GM23338 (cell line): ENCODE measurements around the gene FOXP2. TPM values are rescaled to one million over a fixed set of nuclear protein-coding genes. Genes with fewer than 3 reads are reported as not detected.

Experiments
- ATAC-seq: fragments of 200-7000 bp; cut with Tn5 transposase; 3 replicates; pipeline ENCODE4 v1.9.1; 2020
- DNase-seq: peaks from one replicate; pipeline ENCODE4 v3.0.0-alpha.2; 2015; ENCODE audit warnings: low spot score
- H2AFZ ChIP-seq: fragments of 200-600 bp; sonication (generic); 2 replicates; pipeline ENCODE4 v1.8.0; 2016; ENCODE audit warnings: antibody characterized with exemption, mild to moderate bottlenecking, moderate library complexity
- H3F3A ChIP-seq: fragments of 200-600 bp; sonication (generic); replicated peaks from 2 replicates; pipeline ENCODE4 v1.8.0; 2017; ENCODE audit warnings: antibody characterized with exemption, mixed run types, low read depth
- H3K27ac ChIP-seq: fragments of 200-600 bp; sonication (generic); 2 replicates; pipeline ENCODE4 v1.6.1; 2016; ENCODE audit warnings: low read depth
- H3K27me3 ChIP-seq: fragments of 200-600 bp; sonication (generic); 2 replicates; pipeline ENCODE4 v1.8.0; 2016; ENCODE audit warnings: mild to moderate bottlenecking, mixed run types, moderate library complexity; ENCODE audit not compliant: insufficient read depth
- H3K36me3 ChIP-seq: fragments of 200-600 bp; sonication (generic); 2 replicates; pipeline ENCODE4 v1.8.0; 2016; ENCODE audit warnings: mild to moderate bottlenecking; ENCODE audit not compliant: insufficient read depth
- H3K4me1 ChIP-seq: fragments of 200-600 bp; sonication (generic); 2 replicates; pipeline ENCODE4 v1.8.0; 2016; ENCODE audit warnings: mild to moderate bottlenecking, moderate library complexity; ENCODE audit not compliant: insufficient read depth
- H3K4me2 ChIP-seq: fragments of 200-600 bp; sonication (generic); 2 replicates; pipeline ENCODE4 v1.7.1; 2017; ENCODE audit warnings: mixed run types
- H3K4me3 ChIP-seq: fragments of 200-600 bp; sonication (generic); 2 replicates; pipeline ENCODE4 v1.6.1; 2016; ENCODE audit warnings: mixed run types
- H3K79me2 ChIP-seq: fragments of 200-600 bp; sonication (generic); replicated peaks from 2 replicates; pipeline ENCODE4 v1.8.0; 2017; ENCODE audit warnings: mild to moderate bottlenecking; ENCODE audit not compliant: insufficient read depth
- H3K9me2 ChIP-seq: fragments of 200-600 bp; sonication (generic); 2 replicates; pipeline ENCODE4 v1.8.0; 2017; ENCODE audit not compliant: insufficient read depth
- H4K20me1 ChIP-seq: fragments of 200-600 bp; sonication (generic); replicated peaks from 2 replicates; pipeline ENCODE4 v1.8.0; 2017; ENCODE audit warnings: mild to moderate bottlenecking; ENCODE audit not compliant: insufficient read depth
- H3K27ac Mint-ChIP-seq: 2 replicates; pipeline ENCODE4 v1.8.0; 2020; ENCODE audit warnings: inconsistent platforms, mild to moderate bottlenecking, moderate library complexity, mixed read lengths
- H3K27me3 Mint-ChIP-seq: 3 replicates; pipeline ENCODE4 v1.8.0; 2022; ENCODE audit warnings: low read depth, mild to moderate bottlenecking, moderate library complexity, mixed read lengths, inconsistent platforms; ENCODE audit not compliant: insufficient read depth, poor library complexity
- H3K36me3 Mint-ChIP-seq: 3 replicates; pipeline ENCODE4 v1.8.0; 2021; ENCODE audit warnings: low read depth, mild to moderate bottlenecking, inconsistent platforms, moderate library complexity, mixed read lengths
- H3K4me1 Mint-ChIP-seq: 3 replicates; pipeline ENCODE4 v1.8.0; 2020; ENCODE audit warnings: mild to moderate bottlenecking, inconsistent platforms, mixed read lengths
- H3K4me3 Mint-ChIP-seq: 3 replicates; pipeline ENCODE4 v1.8.0; 2021; ENCODE audit warnings: moderate library complexity, mild to moderate bottlenecking, inconsistent platforms, mixed read lengths
- H3K9me3 Mint-ChIP-seq: 3 replicates; pipeline ENCODE4 v1.8.0; 2020; ENCODE audit warnings: moderate library complexity, mild to moderate bottlenecking, inconsistent platforms, mixed read lengths
- CREB1 ChIP-seq: fragments of 250-450 bp; sonication (Bioruptor Pico); IDR thresholded peaks from 2 replicates; pipeline ENCODE4 v1.5.0; 2020; ENCODE audit warnings: low read depth, mild to moderate bottlenecking, moderate library complexity
- EZH2phosphoT487 ChIP-seq: fragments of 200-600 bp; sonication (generic); IDR thresholded peaks from one replicate; pipeline ENCODE4 v1.8.1; 2018; ENCODE audit warnings: antibody characterized with exemption; ENCODE audit not compliant: unreplicated experiment
- JUNB ChIP-seq: IDR thresholded peaks from one replicate; pipeline ENCODE4 v1.6.1; 2016; ENCODE audit warnings: antibody characterized with exemption; ENCODE audit not compliant: unreplicated experiment
- NANOG ChIP-seq: IDR thresholded peaks from 2 replicates; pipeline ENCODE4 v1.6.1; 2016; ENCODE audit warnings: antibody characterized with exemption, borderline replicate concordance
- STAT1 ChIP-seq: IDR thresholded peaks from one replicate; pipeline ENCODE4 v1.6.1; 2016; ENCODE audit warnings: antibody characterized with exemption; ENCODE audit not compliant: unreplicated experiment
- ZNF114 ChIP-seq: fragments of 250-450 bp; sonication (Bioruptor Pico); IDR thresholded peaks from 2 replicates; pipeline ENCODE4 v1.5.0; 2020; ENCODE audit warnings: mild to moderate bottlenecking, moderate library complexity
- ZNF331 ChIP-seq: fragments of 250-450 bp; sonication (Bioruptor Pico); IDR thresholded peaks from 2 replicates; pipeline ENCODE4 v1.5.0; 2020; ENCODE audit warnings: low read depth, mild to moderate bottlenecking, moderate library complexity
- polyA plus RNA-seq: library from polyadenylated mRNA; unstranded; fragments of >200 nt; fragmentation: Nextera tagmentation; extraction: Ambion mirVana; gene quantifications from 2 replicates; pipeline ENCODE4 v1.2.1, GENCODE V29; 2016
- total RNA-seq: library from RNA; depleted of rRNA; stranded (reverse); fragments of >200 nt; shearing (Covaris generic); gene quantifications from 2 replicates; pipeline ENCODE4 v1.2.3, GENCODE V29; 2014
- TF ChIP-seq, protein P1 (sequence below): IDR thresholded peaks from one replicate; pipeline ENCODE4 v1.6.1; 2018; ENCODE audit warnings: antibody characterized with exemption; ENCODE audit not compliant: unreplicated experiment
- TF ChIP-seq, protein P2 (sequence below): IDR thresholded peaks from 2 replicates; pipeline ENCODE4 v1.6.1; 2016; ENCODE audit warnings: antibody characterized with exemption
- TF ChIP-seq, protein P3 (sequence below), 2 experiments: fragments of 200-600 bp in 1 of 2; sonication (generic) in 1 of 2; conservative IDR thresholded peaks; 2 replicates each; pipeline versions ENCODE4 v1.5.1 to v1.6.1; 2016 to 2017; ENCODE audit warnings: antibody characterized with exemption in 2 of 2, low read depth in 2 of 2, mild to moderate bottlenecking in 2 of 2, moderate library complexity in 1 of 2
- TF ChIP-seq, protein P4 (sequence below): fragments of 250-450 bp; sonication (Bioruptor Pico); IDR thresholded peaks from 2 replicates; pipeline ENCODE4 v1.5.0; 2020; ENCODE audit warnings: mild to moderate bottlenecking, moderate library complexity

FOXP2 gene
- total and polyA plus RNA-seq, 2 experiments from 2014 or later, result 0.03 to 0.24 TPM

DNA sequence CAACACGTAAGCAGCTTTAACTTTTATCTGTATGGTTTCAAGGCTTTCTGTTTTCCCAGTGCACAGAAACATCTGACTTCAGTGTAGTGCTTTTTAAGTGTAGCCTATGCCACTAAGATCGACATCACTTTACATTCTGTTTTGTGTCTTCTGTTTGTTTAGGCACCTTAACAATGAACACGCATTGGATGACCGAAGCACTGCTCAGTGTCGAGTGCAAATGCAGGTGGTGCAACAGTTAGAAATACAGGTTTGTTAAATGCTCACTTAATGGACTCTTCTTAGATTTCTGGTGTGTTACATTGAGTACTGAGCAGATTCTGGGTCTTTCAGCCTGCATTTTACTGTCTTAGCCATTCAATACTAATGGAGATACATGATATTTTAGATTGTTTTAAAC, 237.4 kb downstream of the FOXP2 start:
- peaks cover 33% of the 10 kb centered on the region for H3K4me1 ChIP-seq
- no peak overlapping the region; the same call in 1 of the 2 replicates for H3K27ac Mint-ChIP-seq
- DNase-seq (no peak), ATAC-seq (no peak)
- H3K36me3 Mint-ChIP-seq, result no peaks in the 10 kb centered on the region
- no peaks in the 10 kb centered on the region for H3F3A ChIP-seq
- H3K9me2 ChIP-seq, result no peaks in the 10 kb centered on the region
- no peaks in the 10 kb centered on the region for H4K20me1 ChIP-seq
- H3K36me3 ChIP-seq, result no peaks in the 10 kb centered on the region
- no peak overlapping the region for H3K4me2 ChIP-seq
- no peaks in the 10 kb centered on the region for H3K9me3 Mint-ChIP-seq
- no peak overlapping the region for H3K4me3 Mint-ChIP-seq
- H3K79me2 ChIP-seq, result no peaks in the 10 kb centered on the region
- H3K27ac ChIP-seq, result no peak overlapping the region
- TF ChIP-seq ZNF331 (CRISPR knock-in tag) (no peak), JUNB (no peak), NANOG (no peak), STAT1 (no peak), ZNF114 (CRISPR knock-in tag) (no peak), CREB1 (CRISPR knock-in tag) (no peak), EZH2phosphoT487 (no peak)
- TF ChIP-seq, protein P1, sequence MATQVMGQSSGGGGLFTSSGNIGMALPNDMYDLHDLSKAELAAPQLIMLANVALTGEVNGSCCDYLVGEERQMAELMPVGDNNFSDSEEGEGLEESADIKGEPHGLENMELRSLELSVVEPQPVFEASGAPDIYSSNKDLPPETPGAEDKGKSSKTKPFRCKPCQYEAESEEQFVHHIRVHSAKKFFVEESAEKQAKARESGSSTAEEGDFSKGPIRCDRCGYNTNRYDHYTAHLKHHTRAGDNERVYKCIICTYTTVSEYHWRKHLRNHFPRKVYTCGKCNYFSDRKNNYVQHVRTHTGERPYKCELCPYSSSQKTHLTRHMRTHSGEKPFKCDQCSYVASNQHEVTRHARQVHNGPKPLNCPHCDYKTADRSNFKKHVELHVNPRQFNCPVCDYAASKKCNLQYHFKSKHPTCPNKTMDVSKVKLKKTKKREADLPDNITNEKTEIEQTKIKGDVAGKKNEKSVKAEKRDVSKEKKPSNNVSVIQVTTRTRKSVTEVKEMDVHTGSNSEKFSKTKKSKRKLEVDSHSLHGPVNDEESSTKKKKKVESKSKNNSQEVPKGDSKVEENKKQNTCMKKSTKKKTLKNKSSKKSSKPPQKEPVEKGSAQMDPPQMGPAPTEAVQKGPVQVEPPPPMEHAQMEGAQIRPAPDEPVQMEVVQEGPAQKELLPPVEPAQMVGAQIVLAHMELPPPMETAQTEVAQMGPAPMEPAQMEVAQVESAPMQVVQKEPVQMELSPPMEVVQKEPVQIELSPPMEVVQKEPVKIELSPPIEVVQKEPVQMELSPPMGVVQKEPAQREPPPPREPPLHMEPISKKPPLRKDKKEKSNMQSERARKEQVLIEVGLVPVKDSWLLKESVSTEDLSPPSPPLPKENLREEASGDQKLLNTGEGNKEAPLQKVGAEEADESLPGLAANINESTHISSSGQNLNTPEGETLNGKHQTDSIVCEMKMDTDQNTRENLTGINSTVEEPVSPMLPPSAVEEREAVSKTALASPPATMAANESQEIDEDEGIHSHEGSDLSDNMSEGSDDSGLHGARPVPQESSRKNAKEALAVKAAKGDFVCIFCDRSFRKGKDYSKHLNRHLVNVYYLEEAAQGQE, result no peak
- TF ChIP-seq, protein P2, sequence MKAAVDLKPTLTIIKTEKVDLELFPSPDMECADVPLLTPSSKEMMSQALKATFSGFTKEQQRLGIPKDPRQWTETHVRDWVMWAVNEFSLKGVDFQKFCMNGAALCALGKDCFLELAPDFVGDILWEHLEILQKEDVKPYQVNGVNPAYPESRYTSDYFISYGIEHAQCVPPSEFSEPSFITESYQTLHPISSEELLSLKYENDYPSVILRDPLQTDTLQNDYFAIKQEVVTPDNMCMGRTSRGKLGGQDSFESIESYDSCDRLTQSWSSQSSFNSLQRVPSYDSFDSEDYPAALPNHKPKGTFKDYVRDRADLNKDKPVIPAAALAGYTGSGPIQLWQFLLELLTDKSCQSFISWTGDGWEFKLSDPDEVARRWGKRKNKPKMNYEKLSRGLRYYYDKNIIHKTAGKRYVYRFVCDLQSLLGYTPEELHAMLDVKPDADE, result no peak
- TF ChIP-seq, protein P3, sequence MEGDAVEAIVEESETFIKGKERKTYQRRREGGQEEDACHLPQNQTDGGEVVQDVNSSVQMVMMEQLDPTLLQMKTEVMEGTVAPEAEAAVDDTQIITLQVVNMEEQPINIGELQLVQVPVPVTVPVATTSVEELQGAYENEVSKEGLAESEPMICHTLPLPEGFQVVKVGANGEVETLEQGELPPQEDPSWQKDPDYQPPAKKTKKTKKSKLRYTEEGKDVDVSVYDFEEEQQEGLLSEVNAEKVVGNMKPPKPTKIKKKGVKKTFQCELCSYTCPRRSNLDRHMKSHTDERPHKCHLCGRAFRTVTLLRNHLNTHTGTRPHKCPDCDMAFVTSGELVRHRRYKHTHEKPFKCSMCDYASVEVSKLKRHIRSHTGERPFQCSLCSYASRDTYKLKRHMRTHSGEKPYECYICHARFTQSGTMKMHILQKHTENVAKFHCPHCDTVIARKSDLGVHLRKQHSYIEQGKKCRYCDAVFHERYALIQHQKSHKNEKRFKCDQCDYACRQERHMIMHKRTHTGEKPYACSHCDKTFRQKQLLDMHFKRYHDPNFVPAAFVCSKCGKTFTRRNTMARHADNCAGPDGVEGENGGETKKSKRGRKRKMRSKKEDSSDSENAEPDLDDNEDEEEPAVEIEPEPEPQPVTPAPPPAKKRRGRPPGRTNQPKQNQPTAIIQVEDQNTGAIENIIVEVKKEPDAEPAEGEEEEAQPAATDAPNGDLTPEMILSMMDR (conservative IDR thresholded peaks at IDR 0.05; ENCODE audit: low read depth in 2 of 2), result no peak
- TF ChIP-seq, protein P4, sequence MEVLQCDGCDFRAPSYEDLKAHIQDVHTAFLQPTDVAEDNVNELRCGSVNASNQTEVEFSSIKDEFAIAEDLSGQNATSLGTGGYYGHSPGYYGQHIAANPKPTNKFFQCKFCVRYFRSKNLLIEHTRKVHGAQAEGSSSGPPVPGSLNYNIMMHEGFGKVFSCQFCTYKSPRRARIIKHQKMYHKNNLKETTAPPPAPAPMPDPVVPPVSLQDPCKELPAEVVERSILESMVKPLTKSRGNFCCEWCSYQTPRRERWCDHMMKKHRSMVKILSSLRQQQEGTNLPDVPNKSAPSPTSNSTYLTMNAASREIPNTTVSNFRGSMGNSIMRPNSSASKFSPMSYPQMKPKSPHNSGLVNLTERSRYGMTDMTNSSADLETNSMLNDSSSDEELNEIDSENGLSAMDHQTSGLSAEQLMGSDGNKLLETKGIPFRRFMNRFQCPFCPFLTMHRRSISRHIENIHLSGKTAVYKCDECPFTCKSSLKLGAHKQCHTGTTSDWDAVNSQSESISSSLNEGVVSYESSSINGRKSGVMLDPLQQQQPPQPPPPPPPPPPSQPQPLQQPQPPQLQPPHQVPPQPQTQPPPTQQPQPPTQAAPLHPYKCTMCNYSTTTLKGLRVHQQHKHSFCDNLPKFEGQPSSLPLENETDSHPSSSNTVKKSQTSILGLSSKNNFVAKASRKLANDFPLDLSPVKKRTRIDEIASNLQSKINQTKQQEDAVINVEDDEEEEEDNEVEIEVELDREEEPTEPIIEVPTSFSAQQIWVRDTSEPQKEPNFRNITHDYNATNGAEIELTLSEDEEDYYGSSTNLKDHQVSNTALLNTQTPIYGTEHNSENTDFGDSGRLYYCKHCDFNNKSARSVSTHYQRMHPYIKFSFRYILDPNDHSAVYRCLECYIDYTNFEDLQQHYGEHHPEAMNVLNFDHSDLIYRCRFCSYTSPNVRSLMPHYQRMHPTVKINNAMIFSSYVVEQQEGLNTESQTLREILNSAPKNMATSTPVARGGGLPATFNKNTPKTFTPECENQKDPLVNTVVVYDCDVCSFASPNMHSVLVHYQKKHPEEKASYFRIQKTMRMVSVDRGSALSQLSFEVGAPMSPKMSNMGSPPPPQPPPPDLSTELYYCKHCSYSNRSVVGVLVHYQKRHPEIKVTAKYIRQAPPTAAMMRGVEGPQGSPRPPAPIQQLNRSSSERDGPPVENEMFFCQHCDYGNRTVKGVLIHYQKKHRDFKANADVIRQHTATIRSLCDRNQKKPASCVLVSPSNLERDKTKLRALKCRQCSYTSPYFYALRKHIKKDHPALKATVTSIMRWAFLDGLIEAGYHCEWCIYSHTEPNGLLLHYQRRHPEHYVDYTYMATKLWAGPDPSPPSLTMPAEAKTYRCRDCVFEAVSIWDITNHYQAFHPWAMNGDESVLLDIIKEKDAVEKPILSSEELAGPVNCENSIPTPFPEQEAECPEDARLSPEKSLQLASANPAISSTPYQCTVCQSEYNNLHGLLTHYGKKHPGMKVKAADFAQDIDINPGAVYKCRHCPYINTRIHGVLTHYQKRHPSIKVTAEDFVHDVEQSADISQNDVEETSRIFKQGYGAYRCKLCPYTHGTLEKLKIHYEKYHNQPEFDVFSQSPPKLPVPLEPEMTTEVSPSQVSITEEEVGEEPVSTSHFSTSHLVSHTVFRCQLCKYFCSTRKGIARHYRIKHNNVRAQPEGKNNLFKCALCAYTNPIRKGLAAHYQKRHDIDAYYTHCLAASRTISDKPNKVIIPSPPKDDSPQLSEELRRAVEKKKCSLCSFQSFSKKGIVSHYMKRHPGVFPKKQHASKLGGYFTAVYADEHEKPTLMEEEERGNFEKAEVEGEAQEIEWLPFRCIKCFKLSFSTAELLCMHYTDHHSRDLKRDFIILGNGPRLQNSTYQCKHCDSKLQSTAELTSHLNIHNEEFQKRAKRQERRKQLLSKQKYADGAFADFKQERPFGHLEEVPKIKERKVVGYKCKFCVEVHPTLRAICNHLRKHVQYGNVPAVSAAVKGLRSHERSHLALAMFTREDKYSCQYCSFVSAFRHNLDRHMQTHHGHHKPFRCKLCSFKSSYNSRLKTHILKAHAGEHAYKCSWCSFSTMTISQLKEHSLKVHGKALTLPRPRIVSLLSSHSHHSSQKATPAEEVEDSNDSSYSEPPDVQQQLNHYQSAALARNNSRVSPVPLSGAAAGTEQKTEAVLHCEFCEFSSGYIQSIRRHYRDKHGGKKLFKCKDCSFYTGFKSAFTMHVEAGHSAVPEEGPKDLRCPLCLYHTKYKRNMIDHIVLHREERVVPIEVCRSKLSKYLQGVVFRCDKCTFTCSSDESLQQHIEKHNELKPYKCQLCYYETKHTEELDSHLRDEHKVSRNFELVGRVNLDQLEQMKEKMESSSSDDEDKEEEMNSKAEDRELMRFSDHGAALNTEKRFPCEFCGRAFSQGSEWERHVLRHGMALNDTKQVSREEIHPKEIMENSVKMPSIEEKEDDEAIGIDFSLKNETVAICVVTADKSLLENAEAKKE (CRISPR knock-in tag), result no peak
- H3K27me3 Mint-ChIP-seq, result no peaks in the 10 kb centered on the region
- no peaks in the 10 kb centered on the region for H3K27me3 ChIP-seq
- H3K4me3 ChIP-seq, result no peak overlapping the region
- peaks cover 47% of the 10 kb centered on the region for H3K4me1 Mint-ChIP-seq
- peak overlapping the region; percentile 24; the same call in 1 of the 2 replicates for H2AFZ ChIP-seq
